Raji (cell line): ENCODE data around the gene EID1.

Experiments used
- POLR2A ChIP-seq: IDR thresholded peaks from 2 replicates; pipeline ENCODE4 v1.6.1; 2011; ENCODE audit warnings: low read depth, low read length, control low read depth; ENCODE audit not compliant: insufficient read depth

The EID1 gene

DNA sequence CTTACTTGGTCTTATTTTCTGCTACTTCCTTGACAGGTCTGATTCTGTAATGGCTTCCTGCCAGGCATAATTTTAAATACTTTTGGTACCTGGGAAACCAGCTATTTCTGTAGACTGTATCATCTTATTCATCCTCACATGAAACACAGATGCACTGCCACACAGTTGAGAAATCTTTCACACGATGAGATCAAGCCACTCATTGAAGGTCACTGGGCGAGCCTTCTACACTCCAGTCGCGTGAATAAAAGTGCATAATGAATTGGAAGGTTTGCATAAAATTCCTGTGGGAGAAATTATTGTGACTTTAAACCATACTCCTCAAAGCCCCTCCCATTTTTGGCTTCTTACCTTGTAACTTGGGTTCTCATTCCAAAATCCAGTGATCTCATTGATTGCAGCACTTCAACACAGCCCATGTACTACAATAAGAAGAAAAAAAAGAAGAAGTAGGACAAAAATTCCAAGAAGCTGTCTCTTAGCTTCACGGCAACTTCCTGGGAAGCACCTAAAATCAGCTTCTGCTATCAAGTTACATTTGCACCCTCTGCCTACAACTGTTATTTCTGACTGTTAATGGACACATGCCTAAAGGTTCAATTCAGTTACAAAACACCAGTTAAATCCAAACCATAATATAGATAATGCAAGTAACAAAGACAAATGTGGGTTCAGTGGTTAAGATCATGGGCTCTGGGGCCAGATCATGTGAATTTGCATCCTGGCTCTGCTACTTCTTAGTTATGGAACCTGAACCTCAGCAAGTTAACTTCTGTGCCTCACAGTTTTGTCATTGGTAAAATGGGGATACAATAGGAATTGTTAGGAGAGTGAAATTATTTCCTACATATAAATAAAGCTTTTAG lies 46.8 kb downstream of the EID1 start:
- TF ChIP-seq POLR2A, result no peak

DNA sequence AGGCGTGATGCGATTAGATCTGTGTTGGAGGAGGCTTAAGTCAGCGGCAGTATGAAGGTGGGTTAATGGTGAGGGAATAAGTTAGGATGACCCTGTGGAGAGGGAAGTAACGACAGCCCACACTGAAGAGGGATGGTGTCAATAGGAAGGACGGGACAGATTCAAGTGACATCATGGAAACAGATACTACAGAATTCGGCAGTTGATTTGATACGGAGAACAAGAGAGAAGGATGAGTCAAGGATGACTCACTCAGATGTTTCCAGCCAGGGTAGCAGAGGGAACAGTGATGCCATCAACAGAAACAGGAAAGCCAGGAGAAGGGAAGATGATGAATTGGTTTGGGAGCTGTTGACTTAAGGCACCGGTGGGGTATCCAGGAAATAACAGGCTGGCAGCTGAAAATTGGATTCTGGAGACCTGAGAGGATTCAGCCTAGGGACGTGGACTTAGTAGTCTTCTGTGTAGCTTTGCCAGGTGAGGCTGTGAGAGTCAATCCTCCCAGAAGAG lies 47.8 kb downstream of the EID1 start:
- TF ChIP-seq POLR2A, result no peak

DNA sequence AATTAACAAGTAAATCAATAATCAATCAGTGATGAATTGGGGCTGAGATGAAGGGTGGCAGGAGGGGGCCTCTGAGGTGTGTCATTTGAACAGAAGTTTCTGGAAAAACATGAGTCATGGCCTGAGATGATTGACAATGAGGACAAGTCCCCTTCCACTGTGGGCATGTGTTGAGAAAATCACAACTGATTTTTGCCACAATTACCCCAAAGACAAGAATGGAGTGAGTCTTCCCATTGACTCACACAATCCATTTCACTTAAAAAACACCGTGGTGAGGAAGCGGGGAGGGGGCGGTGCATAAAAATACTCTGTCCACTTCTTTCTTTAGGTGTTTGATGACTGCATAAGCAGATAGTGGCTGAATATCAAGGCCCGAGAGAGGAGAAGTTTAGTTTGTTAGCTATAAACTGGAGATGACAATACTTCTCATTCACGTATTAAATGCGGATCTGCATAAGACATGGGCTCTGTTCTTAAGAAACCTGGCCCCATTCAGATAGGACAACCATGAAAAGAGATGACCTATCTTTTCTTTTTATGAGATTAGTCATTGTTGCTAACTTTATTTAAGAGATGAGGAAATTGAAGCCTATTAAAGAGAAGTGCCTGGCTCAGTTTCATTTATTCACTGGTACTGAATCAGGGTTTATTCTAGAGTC lies 51.1 kb downstream of the EID1 start:
- TF ChIP-seq POLR2A, result no peak

DNA sequence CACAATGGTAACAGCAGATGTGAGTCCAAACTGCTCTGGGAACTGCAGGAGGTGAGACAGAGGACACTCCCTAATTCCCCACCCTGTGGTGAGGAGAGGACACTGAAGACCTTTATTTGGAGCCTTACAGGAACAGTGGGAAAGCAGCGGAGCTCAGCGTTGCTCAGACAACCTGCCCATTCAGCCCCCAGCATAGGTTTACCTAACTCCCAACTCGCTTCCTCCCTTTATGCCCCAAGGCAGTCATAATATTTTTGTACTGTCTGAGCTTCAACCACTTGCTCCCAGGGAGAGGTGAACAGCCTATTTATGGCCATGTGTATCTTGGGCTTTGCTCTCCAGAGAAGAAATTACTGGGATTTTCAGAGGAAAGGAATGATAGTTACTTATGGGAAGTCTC lies 51.7 kb downstream of the EID1 start:
- no peak for TF ChIP-seq POLR2A
